Endometrial microvascular endothelial cells (primary cell): Measurements from ENCODE around the gene CNIH2. TPM values are rescaled to one million over a fixed set of nuclear protein-coding genes. Genes with fewer than 3 reads are reported as not detected.
"Not testable (repeated sequence)": the region's sequence is repeated elsewhere in the genome, so short reads cannot be mapped to it uniquely, and the experiment has no call there.

Source experiments
- in situ Hi-C: cut with HindIII; loops from 2 replicates; pipeline ENCODE4 v1.10.0; 2017; ENCODE audit warnings: low sequenced_read_pairs, low pct_unique_long_range_greater_than_20kb; ENCODE audit errors: inconsistent ontology term
- total RNA-seq: library from RNA; depleted of rRNA; stranded (reverse); fragments of >200 nt; gene quantifications from one replicate; pipeline ENCODE4 v1.2.3, GENCODE V29; 2015; ENCODE audit errors: inconsistent ontology term

The CNIH2 gene
- total RNA-seq, 1 donor from 2014 or later, result not detected

- in situ Hi-C loops, result not testable (repeated sequence)
Observed at GRCh38 chr11:66310803-66311440, 32.9 kb downstream of the CNIH2 start.

GRCh38 chr11:66311470-66311964 lies 33.5 kb downstream of the CNIH2 start:
- in situ Hi-C loops, result no loop called here

GRCh38 chr11:66311965-66312548 lies 34.1 kb downstream of the CNIH2 start:
- in situ Hi-C loops, result no loop called here

- in situ Hi-C loops, result no loop called here
Observed at GRCh38 chr11:66312549-66313320, 34.8 kb downstream of the CNIH2 start.

DNA sequence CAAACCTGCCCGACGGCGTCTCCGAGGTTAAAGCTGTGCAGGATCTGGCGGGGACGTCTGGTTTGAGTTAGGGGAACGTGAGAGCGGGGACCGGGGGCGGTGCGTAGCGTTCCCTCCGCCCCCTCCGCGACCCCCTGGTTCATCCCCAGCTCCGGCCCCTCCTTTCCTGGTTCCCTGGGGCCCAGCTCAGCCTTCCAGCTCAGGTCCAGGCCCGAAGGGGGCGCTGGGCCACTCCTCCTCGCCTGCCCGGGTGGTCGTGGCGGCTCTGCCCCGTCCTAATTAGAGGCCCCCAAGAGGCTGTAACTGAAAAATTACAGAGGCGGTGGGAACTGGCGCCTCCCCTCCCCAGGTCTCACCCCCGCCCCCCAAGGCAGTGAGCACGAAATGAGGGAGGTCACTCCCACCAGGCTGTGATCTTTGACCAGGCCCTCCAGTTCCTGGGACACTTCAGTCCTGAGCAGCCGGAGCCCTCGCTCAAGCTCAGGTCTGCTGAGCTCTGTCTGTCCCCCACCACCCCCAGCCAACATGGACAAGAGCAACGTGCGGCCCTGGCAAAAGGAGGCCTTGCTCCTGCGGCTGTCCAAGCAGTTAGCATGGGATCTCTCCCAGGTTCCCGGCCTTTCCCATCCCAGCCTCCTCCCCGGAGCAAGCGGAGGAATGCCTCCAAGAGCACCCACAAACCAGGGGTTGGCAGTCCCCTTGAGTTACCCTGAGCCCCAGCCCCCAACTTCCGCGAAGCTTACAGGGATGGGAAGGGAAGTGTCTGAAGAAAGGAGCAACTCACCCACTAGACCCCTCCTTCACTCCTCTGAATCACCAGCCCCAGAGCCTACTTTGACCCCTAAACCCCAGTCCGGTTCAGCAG lies 35.6 kb downstream of the CNIH2 start:
- in situ Hi-C loops, result no loop called here

- in situ Hi-C loops, result no loop called here
Observed at GRCh38 chr11:66314186-66314501, 36.2 kb downstream of the CNIH2 start.

DNA sequence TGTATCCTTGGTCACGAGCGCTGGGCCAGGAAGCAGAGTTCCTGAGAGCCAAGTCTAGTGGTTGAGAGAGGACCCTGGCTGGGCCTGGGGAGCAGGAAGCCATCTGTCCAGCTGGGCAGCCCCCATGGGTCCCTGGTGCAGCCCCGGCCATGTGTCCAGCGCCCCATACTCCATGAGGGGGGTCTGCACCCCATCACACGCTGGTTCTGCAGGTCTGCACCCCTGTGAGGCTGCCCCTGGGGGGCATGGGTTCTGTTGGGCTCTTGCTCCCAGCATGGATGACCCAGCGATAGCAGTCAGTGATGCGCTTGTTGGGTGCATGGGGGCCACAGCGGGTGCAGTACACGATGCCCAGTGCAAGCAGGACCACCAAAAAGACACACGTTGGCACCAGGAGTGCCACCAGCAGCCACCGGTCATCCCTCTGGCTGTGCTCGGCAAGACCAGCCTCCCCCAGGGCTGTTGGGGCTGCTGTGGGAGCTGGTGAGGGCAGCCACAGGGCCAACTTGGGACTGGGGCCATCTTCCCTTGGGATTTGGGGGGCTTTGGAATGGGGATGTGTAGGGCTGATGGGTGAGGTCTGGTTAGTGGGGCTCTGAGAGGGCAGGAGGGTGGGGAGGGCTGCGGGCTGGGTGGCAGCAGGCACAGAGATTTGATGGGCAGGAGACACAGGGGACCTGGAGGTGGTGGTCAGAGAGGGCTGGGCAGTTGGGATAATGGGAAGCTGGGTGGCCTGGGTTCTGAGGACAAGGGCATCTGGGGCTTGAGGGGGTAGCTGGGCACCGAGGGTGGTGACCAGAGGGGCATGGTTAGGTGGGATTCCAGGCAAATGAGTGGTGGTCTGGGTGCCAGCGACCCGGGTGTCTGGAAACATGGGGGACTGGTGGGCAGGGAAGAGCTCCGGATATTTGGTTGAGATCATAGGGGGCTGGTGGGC lies 36.9 kb downstream of the CNIH2 start:
- in situ Hi-C loops, result no loop called here

DNA sequence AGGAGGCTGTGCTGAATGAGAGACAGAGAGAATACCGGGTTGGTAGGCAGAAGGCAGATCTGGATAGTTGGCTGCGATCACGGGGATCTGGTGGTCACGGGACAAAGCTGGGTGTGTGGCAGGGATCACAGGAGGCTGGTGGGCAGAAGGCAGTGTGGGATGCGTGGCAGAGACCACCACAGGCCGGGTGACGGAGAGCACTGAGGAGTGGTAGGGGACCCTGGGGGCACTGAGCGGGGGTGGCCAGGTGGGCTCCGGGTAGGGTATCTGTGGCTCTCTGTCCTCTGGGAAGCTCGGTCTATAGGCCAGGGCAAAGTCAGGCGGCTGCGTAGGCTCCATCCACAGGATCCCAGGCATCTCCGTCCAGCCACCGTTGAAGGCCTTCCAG lies 37.5 kb downstream of the CNIH2 start:
- in situ Hi-C loops, result no loop called here

- in situ Hi-C loops, result no loop called here
Observed at GRCh38 chr11:66315921-66316811, 38.2 kb downstream of the CNIH2 start.

- in situ Hi-C loops, result no loop called here
Observed at GRCh38 chr11:66316849-66317251, 38.9 kb downstream of the CNIH2 start, which contains the start of gene CD248. TSS of gene CD248 (minus strand) at chr11:66317044. CDS start at chr11:66317027, 17 bp downstream.

- in situ Hi-C loops, result no loop called here
Observed at GRCh38 chr11:66317322-66317722, 39.3 kb downstream of the CNIH2 start.

DNA sequence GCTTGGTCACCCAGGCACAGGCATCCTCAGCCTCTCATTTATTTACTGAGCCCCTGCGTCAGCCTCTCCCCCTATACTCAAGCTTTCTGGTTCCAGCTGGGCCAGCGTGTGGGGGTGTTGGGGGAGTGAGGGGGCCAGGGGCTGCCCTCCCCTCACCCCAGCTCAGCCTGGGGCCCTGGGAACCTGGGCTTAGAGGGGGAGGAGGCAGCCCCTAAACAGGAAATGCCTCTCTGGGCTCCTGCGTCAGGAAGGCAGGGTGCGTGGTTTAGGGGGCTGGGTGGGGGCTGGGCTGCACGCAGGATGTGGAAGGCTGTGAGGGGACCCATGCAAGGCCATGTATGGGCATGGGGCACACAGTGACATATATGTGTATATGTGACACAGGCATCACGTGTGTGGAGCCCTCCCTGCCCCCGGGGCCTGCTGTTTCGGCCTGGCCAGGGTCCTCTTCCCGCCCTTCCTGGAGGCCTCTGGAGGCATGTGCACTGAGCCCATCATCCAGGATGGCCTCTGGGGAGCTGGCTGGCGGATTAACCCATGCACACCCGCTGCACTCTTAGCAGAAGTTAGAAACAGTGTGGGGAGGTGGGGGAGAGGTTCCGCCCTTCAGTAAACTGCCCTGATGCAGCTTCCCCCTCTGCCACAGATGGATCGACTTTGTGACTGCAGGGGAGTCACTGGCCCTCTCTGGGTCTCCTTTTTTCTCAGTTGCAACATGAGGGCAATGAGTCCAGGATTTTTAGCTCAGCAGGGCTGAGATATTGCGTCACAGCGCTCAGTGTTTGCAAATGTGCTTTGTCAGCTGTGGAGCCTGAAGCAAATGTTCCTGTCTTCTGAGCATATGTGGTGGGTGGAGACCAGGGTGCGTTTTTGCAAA lies 40.0 kb downstream of the CNIH2 start:
- in situ Hi-C loops, result no loop called here

- in situ Hi-C loops, result no loop called here
Observed at GRCh38 chr11:66318600-66318970, 40.6 kb downstream of the CNIH2 start.

- in situ Hi-C loops, result not testable (repeated sequence)
Observed at GRCh38 chr11:66320289-66320688, 42.3 kb downstream of the CNIH2 start.

GRCh38 chr11:66320748-66321147 lies 42.8 kb downstream of the CNIH2 start:
- in situ Hi-C loops, result not testable (repeated sequence)

DNA sequence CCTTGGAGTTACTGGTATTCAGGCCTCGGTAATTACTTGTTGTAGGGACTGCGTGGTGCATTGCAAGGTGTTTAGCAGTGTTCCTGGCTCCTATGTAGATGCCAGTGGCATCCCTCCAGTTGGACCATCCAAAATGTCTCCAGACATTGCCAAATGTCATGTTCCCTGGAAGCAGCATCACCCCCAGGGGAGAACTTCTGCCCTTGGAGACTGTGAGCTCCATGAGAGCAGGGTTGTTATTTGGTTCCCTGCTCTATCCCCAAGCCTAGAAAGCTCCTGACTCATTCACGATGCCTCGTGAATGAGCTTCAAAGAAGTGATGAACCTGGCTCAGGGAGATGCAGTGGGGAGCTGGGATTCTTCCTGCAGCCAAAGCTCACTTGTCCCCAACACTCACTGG lies 43.6 kb downstream of the CNIH2 start:
- in situ Hi-C loops, result no loop called here
